GM12891 (cell line): ENCODE data around the gene CHRND.
"Not testable (repeated sequence)": the region's sequence is repeated elsewhere in the genome, so short reads cannot be mapped to it uniquely, and the experiment has no call there.

ENCODE experiments used
- DNase-seq: peaks from one replicate; pipeline ENCODE4 v3.0.0; 2011; ENCODE audit warnings: low spot score; ENCODE audit not compliant: insufficient read length
- FAIRE-seq: peaks from 2 replicates; lab custom pipeline; 2011; peaks lifted over from hg19 to GRCh38; lab: Jason Lieb, UNC
- PAX5 ChIP-seq: IDR thresholded peaks from 2 replicates; pipeline ENCODE4 v1.6.1; 2011; ENCODE audit warnings: low read length, moderate library complexity, mild to moderate bottlenecking; ENCODE audit not compliant: insufficient read depth, severe bottlenecking
- POLR2A ChIP-seq: IDR thresholded peaks from 2 replicates; pipeline ENCODE4 v1.6.1; 2011; ENCODE audit warnings: low read depth, low read length, control low read depth
- POLR2AphosphoS5 ChIP-seq: IDR thresholded peaks from 2 replicates; pipeline ENCODE4 v1.6.1; 2011; ENCODE audit warnings: low read depth, low read length, control low read depth
- POU2F2 ChIP-seq: IDR thresholded peaks from 2 replicates; pipeline ENCODE4 v1.6.1; 2011; ENCODE audit warnings: low read depth, mild to moderate bottlenecking, control low read depth, low read length, moderate library complexity
- SPI1 ChIP-seq: IDR thresholded peaks from 2 replicates; pipeline ENCODE4 v1.6.1; 2011; ENCODE audit warnings: low read depth, low read length, control low read depth
- TAF1 ChIP-seq: IDR thresholded peaks from 2 replicates; pipeline ENCODE4 v1.6.1; 2011; ENCODE audit warnings: low read depth, low read length, control low read depth

The CHRND gene

GRCh38 chr2:232551776-232552175 is 25.8 kb downstream of the CHRND start:
- no peak for TF ChIP-seq PAX5
- no peak for TF ChIP-seq POLR2A
- no peak for TF ChIP-seq POLR2AphosphoS5
- TF ChIP-seq POU2F2: no peak
- FAIRE-seq: no peak

GRCh38 chr2:232556426-232556825 is 30.5 kb downstream of the CHRND start:
- TF ChIP-seq PAX5 (no peak), TAF1 (no peak), POLR2AphosphoS5 (no peak), SPI1 (no peak)
- FAIRE-seq (no peak), DNase-seq (no peak)

More at GRCh38 chr2:232551776-232552175, 25.8 kb downstream of the CHRND start:
- DNase-seq: no peak

GRCh38 chr2:232562515-232563151 is 36.7 kb downstream of the CHRND start:
- DNase-seq (no peak), FAIRE-seq (peak; percentile 71)
- TF ChIP-seq SPI1: peak; percentile 87
- no peak for TF ChIP-seq TAF1
- peak; percentile 36 for TF ChIP-seq POLR2AphosphoS5
- TF ChIP-seq POLR2A: 0 out of 2 replicates have a peak, but pooled peaks have one; percentile 19
- TF ChIP-seq POU2F2: no peak

- no peak for TF ChIP-seq PAX5
- no peak for TF ChIP-seq POLR2AphosphoS5
- TF ChIP-seq POLR2A: no peak
- TF ChIP-seq SPI1: no peak
- TF ChIP-seq POU2F2: no peak
- no peak for TF ChIP-seq TAF1
- no peak for FAIRE-seq
- DNase-seq: no peak
Observed at GRCh38 chr2:232563580-232563979, 37.6 kb downstream of the CHRND start.

GRCh38 chr2:232567721-232568120 is 41.8 kb downstream of the CHRND start:
- no peak for TF ChIP-seq POU2F2
- no peak for TF ChIP-seq TAF1
- TF ChIP-seq SPI1: no peak
- TF ChIP-seq PAX5: no peak
- TF ChIP-seq POLR2A: no peak
- TF ChIP-seq POLR2AphosphoS5: no peak
- DNase-seq: no peak
- no peak for FAIRE-seq

- TF ChIP-seq POLR2A: no peak
- no peak for TF ChIP-seq POU2F2
- TF ChIP-seq PAX5: no peak
- no peak for TF ChIP-seq POLR2AphosphoS5
- no peak for TF ChIP-seq SPI1
- no peak for TF ChIP-seq TAF1
- FAIRE-seq: peak; percentile 16
- no peak for DNase-seq
Observed at GRCh38 chr2:232568161-232568560, 42.2 kb downstream of the CHRND start.

- DNase-seq (no peak), FAIRE-seq (no peak)
- TF ChIP-seq POLR2AphosphoS5 (0 out of 2 replicates have a peak, but pooled peaks have one; percentile 23), POU2F2 (no peak), PAX5 (no peak)
Observed at GRCh38 chr2:232569541-232569940, 43.6 kb downstream of the CHRND start.

GRCh38 chr2:232570481-232570880 is 44.5 kb downstream of the CHRND start:
- not testable (repeated sequence) for DNase-seq, FAIRE-seq

- DNase-seq (no peak), FAIRE-seq (no peak)
- no peak for TF ChIP-seq SPI1
- TF ChIP-seq TAF1: no peak
- no peak for TF ChIP-seq POLR2A
- TF ChIP-seq POLR2AphosphoS5: no peak
- no peak for TF ChIP-seq POU2F2
- TF ChIP-seq PAX5: no peak
Observed at GRCh38 chr2:232571026-232571474, 45.1 kb downstream of the CHRND start.

GRCh38 chr2:232573042-232573441 is 47.1 kb downstream of the CHRND start:
- TF ChIP-seq TAF1: no peak

GRCh38 chr2:232573771-232574435 is 47.9 kb downstream of the CHRND start:
- FAIRE-seq: no peak
- TF ChIP-seq POLR2AphosphoS5: no peak
- TF ChIP-seq POU2F2: no peak
- no peak for TF ChIP-seq SPI1
- TF ChIP-seq TAF1: no peak
- TF ChIP-seq POLR2A: no peak
- TF ChIP-seq PAX5: no peak

More at GRCh38 chr2:232573042-232573441, 47.1 kb downstream of the CHRND start:
- no peak for FAIRE-seq
- no peak for DNase-seq

More at GRCh38 chr2:232573771-232574435, 47.9 kb downstream of the CHRND start:
- no peak for DNase-seq
